ENCODE data around the gene CPT1A. TPM values are rescaled to one million over a fixed set of nuclear protein-coding genes. Genes with fewer than 3 reads are reported as not detected.

CPT1A gene
- total RNA-seq, 3 donors from 2014 or later: 22.2 to 62.6 (median 30.4) TPM

DNA sequence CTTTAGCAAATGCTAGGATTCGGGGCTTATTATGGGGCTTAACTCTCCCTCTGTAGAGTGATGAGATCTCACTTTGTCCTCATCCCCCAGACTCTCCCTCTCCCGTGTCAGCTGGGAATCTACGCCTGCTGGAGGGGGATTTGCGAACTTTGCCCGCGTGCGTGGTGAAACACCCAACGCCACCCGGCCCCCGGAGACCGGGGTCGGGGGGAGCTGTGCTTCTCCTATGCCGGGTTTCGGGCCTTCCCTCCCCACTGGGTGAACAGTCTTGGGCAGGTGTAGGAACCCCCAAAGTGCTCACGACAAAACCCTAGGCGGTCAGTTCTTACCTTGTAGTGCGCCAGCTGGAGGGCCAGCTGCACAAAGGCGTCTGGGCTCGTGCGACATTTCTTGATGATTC is 68.8 kb downstream of the CPT1A start:
- Histone ChIP-seq H3K4me1 (no peaks in the 10 kb centered on the region), H3K36me3 (no peaks in the 10 kb centered on the region), H3K9me3 (no peaks in the 10 kb centered on the region), H3K27me3 (no peaks in the 10 kb centered on the region), H3K27ac (no peak overlapping the region), H3K4me3 (no peak overlapping the region)
- DNase-seq (ENCODE audit: low spot score in 2 of 2): no peak
- intact Hi-C loops (cut with DNase I; ENCODE audit: low total_unique reads): loop anchor here (5.0 kb wide), 1 partner anchor 681 kb away; no protein-coding TSS in a partner anchor
- TF ChIP-seq POLR2A (IDR thresholded peaks at IDR 0.05): no peak
- no peak for TF ChIP-seq POLR2AphosphoS5 (IDR thresholded peaks at IDR 0.05)
- TF ChIP-seq, protein P1, sequence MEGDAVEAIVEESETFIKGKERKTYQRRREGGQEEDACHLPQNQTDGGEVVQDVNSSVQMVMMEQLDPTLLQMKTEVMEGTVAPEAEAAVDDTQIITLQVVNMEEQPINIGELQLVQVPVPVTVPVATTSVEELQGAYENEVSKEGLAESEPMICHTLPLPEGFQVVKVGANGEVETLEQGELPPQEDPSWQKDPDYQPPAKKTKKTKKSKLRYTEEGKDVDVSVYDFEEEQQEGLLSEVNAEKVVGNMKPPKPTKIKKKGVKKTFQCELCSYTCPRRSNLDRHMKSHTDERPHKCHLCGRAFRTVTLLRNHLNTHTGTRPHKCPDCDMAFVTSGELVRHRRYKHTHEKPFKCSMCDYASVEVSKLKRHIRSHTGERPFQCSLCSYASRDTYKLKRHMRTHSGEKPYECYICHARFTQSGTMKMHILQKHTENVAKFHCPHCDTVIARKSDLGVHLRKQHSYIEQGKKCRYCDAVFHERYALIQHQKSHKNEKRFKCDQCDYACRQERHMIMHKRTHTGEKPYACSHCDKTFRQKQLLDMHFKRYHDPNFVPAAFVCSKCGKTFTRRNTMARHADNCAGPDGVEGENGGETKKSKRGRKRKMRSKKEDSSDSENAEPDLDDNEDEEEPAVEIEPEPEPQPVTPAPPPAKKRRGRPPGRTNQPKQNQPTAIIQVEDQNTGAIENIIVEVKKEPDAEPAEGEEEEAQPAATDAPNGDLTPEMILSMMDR (IDR thresholded peaks at IDR 0.05): no peak

DNA sequence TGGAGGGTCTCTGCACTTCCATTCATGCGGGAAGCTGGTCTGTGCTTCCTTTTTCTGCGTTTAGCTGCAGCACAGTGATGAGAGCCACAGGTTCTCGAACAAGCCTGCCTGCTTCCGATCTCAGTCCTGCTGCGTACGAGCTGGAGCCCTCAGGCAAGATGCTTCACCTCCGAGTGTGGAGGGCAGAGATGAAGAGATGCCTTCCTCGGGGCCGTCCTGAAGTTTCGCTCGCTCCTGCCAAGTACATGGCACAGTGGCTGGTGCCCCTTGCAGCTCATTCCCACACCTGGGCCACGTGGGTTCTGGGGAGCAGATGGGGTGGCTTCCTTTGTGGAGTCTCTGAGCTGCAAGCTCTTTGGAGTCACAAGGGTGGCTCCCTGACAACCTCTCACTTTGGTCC is 70.9 kb downstream of the CPT1A start:
- Histone ChIP-seq H3K36me3 (no peaks in the 10 kb centered on the region), H3K4me1 (no peaks in the 10 kb centered on the region), H3K9me3 (no peaks in the 10 kb centered on the region), H3K27me3 (no peaks in the 10 kb centered on the region), H3K27ac (no peak overlapping the region), H3K4me3 (no peak overlapping the region)
- no peak for DNase-seq (ENCODE audit: low spot score in 2 of 2)
- intact Hi-C loops (cut with DNase I; ENCODE audit: low total_unique reads): loop anchor here (5.0 kb wide), 1 partner anchor 678 kb away; no protein-coding TSS in a partner anchor
- TF ChIP-seq, protein P1 (IDR thresholded peaks at IDR 0.05): no peak
- TF ChIP-seq POLR2AphosphoS5 (IDR thresholded peaks at IDR 0.05) (no peak), POLR2A (IDR thresholded peaks at IDR 0.05) (no peak)

DNA sequence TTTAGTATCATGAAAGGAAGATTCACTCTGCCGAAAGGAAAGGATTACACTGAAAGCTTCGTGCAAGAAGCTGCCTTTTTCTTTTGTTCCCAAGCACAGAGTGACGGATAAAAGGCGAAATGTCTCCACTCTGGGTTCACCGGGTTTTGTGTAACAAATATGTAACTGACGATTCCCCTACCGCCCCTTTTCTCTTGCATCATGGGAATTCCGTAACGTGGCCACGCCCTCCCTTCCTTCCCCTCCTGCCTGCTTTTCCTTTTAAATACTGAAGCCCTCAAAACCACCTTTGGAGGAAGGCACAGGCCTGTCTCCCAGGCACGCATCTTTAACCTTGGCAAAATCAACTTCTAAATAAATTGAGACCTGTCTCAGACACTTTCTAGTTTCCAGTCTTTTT is 74.0 kb downstream of the CPT1A start:
- H3K36me3 ChIP-seq: peaks cover 1% of the 10 kb centered on the region
- no peak overlapping the region for H3K27ac ChIP-seq
- intact Hi-C loops (cut with DNase I; ENCODE audit: low total_unique reads): no loop called here

DNA sequence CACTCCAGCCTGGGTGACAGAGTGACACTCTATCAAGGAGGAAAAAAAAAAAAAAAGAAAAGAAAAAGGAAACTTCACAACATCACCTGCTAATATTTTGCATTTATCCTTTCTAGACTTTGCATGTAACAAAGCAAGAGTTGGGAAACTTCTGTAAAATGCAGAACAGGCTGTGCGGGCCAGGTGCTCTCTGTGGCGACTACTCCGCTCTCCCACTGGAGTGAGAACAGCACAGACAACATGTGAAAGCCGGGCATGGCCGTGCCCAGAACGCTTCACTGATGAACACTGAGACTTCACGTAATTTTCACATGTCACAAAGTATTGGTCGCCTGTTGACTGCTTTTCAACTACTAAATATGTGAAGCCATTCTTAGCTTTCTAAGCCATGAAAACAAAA is 74.9 kb downstream of the CPT1A start:
- H3K4me3 ChIP-seq: no peak overlapping the region
- H3K4me1 ChIP-seq: no peaks in the 10 kb centered on the region
- H3K27me3 ChIP-seq: no peaks in the 10 kb centered on the region
- intact Hi-C loops (cut with DNase I; ENCODE audit: low total_unique reads): no loop called here
- TF ChIP-seq, protein P1 (IDR thresholded peaks at IDR 0.05): no peak
- no peak for TF ChIP-seq POLR2AphosphoS5 (IDR thresholded peaks at IDR 0.05)
- no peak for TF ChIP-seq POLR2A (IDR thresholded peaks at IDR 0.05)
- no peak for DNase-seq (ENCODE audit: low spot score in 2 of 2)
- H3K9me3 ChIP-seq: no peaks in the 10 kb centered on the region
- H3K36me3 ChIP-seq: peaks cover 5% of the 10 kb centered on the region
- H3K27ac ChIP-seq: no peak overlapping the region

More for the DNA sequence above, 74.0 kb downstream of the CPT1A start:
- H3K4me3 ChIP-seq: no peak overlapping the region
- no peaks in the 10 kb centered on the region for H3K4me1 ChIP-seq
- TF ChIP-seq, protein P1 (IDR thresholded peaks at IDR 0.05): no peak
- no peak for TF ChIP-seq POLR2AphosphoS5 (IDR thresholded peaks at IDR 0.05)
- TF ChIP-seq POLR2A (IDR thresholded peaks at IDR 0.05): no peak
- H3K9me3 ChIP-seq: no peaks in the 10 kb centered on the region
- DNase-seq (ENCODE audit: low spot score in 2 of 2): no peak
- no peaks in the 10 kb centered on the region for H3K27me3 ChIP-seq

DNA sequence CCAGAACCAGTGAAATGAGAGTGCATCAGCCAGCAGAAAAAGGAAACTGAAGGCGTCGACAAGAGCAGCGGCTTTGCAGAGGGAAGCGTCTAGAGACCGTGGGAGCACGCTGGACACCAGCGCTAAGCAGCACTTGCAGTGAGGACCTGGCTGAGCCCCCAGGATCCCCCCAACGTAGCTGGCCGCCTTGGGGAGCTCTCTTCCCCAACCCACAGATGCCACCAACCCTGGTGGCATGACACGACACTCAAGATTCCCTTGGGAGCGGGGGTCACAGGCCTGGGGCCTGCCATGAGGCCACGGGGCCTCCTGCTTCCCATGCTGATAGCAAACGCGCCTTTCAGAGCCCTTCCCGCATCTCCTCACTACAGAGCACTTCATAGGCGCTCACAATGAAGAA is 77.0 kb downstream of the CPT1A start:
- Histone ChIP-seq H3K27ac (no peak overlapping the region), H3K9me3 (no peaks in the 10 kb centered on the region), H3K27me3 (no peaks in the 10 kb centered on the region), H3K36me3 (peaks cover 5% of the 10 kb centered on the region), H3K4me3 (no peak overlapping the region), H3K4me1 (no peaks in the 10 kb centered on the region)
- no peak for DNase-seq (ENCODE audit: low spot score in 2 of 2)
- TF ChIP-seq, protein P1 (IDR thresholded peaks at IDR 0.05): no peak
- TF ChIP-seq POLR2AphosphoS5 (IDR thresholded peaks at IDR 0.05) (no peak), POLR2A (IDR thresholded peaks at IDR 0.05) (no peak)
- intact Hi-C loops (cut with DNase I; ENCODE audit: low total_unique reads): no loop called here
